ENCODE measurements around the gene MORN5. TPM values are rescaled to one million over a fixed set of nuclear protein-coding genes. Genes with fewer than 3 reads are reported as not detected.

MORN5 gene
- total and polyA plus RNA-seq, 10 of the 15 experiments (the other 5 are each of a cell fraction or from before 2014, with no cell fraction given) = not detected

GRCh38 chr9:122145592-122145863, 14.2 kb upstream of the MORN5 start:
- ChIA-PET SMC1A (ENCODE audit: uncharacterized antibody, unreplicated experiment) (interaction anchor here (1.4 kb wide), 1 partner anchor 206 kb away, joined by 3 read pairs; no protein-coding TSS in a partner anchor), RAD21 (ENCODE audit: unreplicated experiment) (interaction anchor here (1.1 kb wide), 1 partner anchor 46 kb away, joined by 3 read pairs; no protein-coding TSS in a partner anchor), CTCF (interaction anchor here (0.5 to 5.8 kb wide), 12 partner anchors 10 to 207 kb away, joined by 3 to 43 read pairs (median 4); partner anchors contain the start of genes MORN5, MRRF, NDUFA8 and RBM18), POLR2A (no interaction called here)
- H3K79me2 ChIP-seq (ENCODE audit: control insufficient read depth, insufficient read depth, low read length) = no peaks in the 10 kb centered on the region
- TF ChIP-seq ZBTB11 (CRISPR knock-in tag; IDR thresholded peaks at IDR 0.05) = no peak
- TF ChIP-seq ZNF622 (IDR thresholded peaks at IDR 0.05) = no peak
- TF ChIP-seq SIN3A (IDR thresholded peaks at IDR 0.05; ENCODE audit: low read depth, low read length) = no peak
- TF ChIP-seq ZBTB4 (CRISPR knock-in tag; IDR thresholded peaks at IDR 0.05) = no peak
- TF ChIP-seq LARP7 (IDR thresholded peaks at IDR 0.05) = no peak
- no peak for TF ChIP-seq JUNB (IDR thresholded peaks at IDR 0.05)
- no peak for TF ChIP-seq MEF2A (IDR thresholded peaks at IDR 0.05; ENCODE audit: insufficient read depth, low read depth, low read length)
- TF ChIP-seq ZNF384 (IDR thresholded peaks at IDR 0.05; ENCODE audit: borderline replicate concordance, low read depth, low read length) = no peak
- TF ChIP-seq POLR2A (IDR thresholded peaks at IDR 0.05; ENCODE audit: low read depth, low read length) = no peak
- TF ChIP-seq MAX (IDR thresholded peaks at IDR 0.05; ENCODE audit: low read depth, low read length) = no peak
- TF ChIP-seq RCOR1 (conservative IDR thresholded peaks at IDR 0.05; ENCODE audit: low read depth, low read length) = no peak
- no peak for TF ChIP-seq ESRRA (IDR thresholded peaks at IDR 0.05; ENCODE audit: low read length)
- TF ChIP-seq MYB (IDR thresholded peaks at IDR 0.05; ENCODE audit: borderline replicate concordance, low read depth, low read length) = no peak
- no peak for TF ChIP-seq RB1 (IDR thresholded peaks at IDR 0.05; ENCODE audit: borderline replicate concordance)
- no peak for TF ChIP-seq YBX1 (IDR thresholded peaks at IDR 0.05)
- TF ChIP-seq JUND (IDR thresholded peaks at IDR 0.05; ENCODE audit: low read depth, low read length) = no peak
- TF ChIP-seq SMAD5 (IDR thresholded peaks at IDR 0.05; ENCODE audit: low read depth) = no peak
- no peak for TF ChIP-seq NR2C1 (IDR thresholded peaks at IDR 0.05)
- WGBS (ENCODE audit: insufficient coverage, insufficient replicate concordance, low lambda C conversion rate, missing lambda C conversion rate) = 98% methylated on average over 2 of the region's 2 CpGs
- BruUV-seq (replicated peaks) = no TSS peak
- H4K20me1 ChIP-seq (ENCODE audit: control insufficient read depth, insufficient read depth) = no peaks in the 10 kb centered on the region
- no peaks in the 10 kb centered on the region for H3K27me3 ChIP-seq (replicated peaks in 1 of 2; ENCODE audit: control insufficient read depth in 2 of 2, insufficient read depth in 2 of 2, low read length in 1 of 2)
- H3K4me2 ChIP-seq (ENCODE audit: control insufficient read depth, insufficient read depth) = no peak overlapping the region
- no peak for FAIRE-seq
- no peak overlapping the region for H3K4me3 ChIP-seq
- H3K27ac ChIP-seq (ENCODE audit: control insufficient read depth, insufficient read depth) = no peak overlapping the region
- H3K36me3 ChIP-seq (ENCODE audit: control insufficient read depth in 2 of 2, insufficient read depth in 2 of 2, low read length in 1 of 2) = peaks cover 3 to 22% of the 10 kb centered on the region in 2 experiments
- intact Hi-C loops (cut with micrococcal nuclease; ENCODE audit: unreplicated experiment) = no loop called here
- no peaks in the 10 kb centered on the region for H3K4me1 ChIP-seq (ENCODE audit: control insufficient read depth, insufficient read depth, low read length)
- in situ Hi-C loops (cut with MboI) = no loop called here
- no peaks in the 10 kb centered on the region for H3K9me3 ChIP-seq (replicated peaks; ENCODE audit: control insufficient read depth, insufficient read depth, low read length)
- H3K9ac ChIP-seq (ENCODE audit: control insufficient read depth, insufficient read depth, low read length) = no peak overlapping the region
- no peak for DNase-seq (ENCODE audit: low read depth, low spot score)
- ATAC-seq = no peak
- no peak overlapping the region for H2AFZ ChIP-seq (ENCODE audit: control insufficient read depth, low read depth, low read length)

Measured in GM12878 (cell line).